Osteocyte (in vitro differentiated cells): Measurements from ENCODE around the gene SIT1. TPM values are rescaled to one million over a fixed set of nuclear protein-coding genes. Genes with fewer than 3 reads are reported as not detected.
"Not testable (repeated sequence)": the region's sequence is repeated elsewhere in the genome, so short reads cannot be mapped to it uniquely, and the experiment has no call there.

Experiments
- DNase-seq: peaks from one replicate; pipeline ENCODE4 v3.0.0; 2021; ENCODE audit warnings: mixed read lengths; ENCODE audit not compliant: unreplicated experiment; ENCODE audit errors: extremely low spot score
- H3K27ac Mint-ChIP-seq: one replicate; pipeline ENCODE4 v1.8.0; 2021; ENCODE audit warnings: mild to moderate bottlenecking, mixed read lengths; ENCODE audit not compliant: unreplicated experiment
- H3K27me3 Mint-ChIP-seq: one replicate; pipeline ENCODE4 v1.8.0; 2021; ENCODE audit warnings: mixed read lengths; ENCODE audit not compliant: unreplicated experiment
- H3K36me3 Mint-ChIP-seq: one replicate; pipeline ENCODE4 v1.8.0; 2021; ENCODE audit warnings: mixed read lengths; ENCODE audit not compliant: unreplicated experiment
- H3K4me1 Mint-ChIP-seq: one replicate; pipeline ENCODE4 v1.8.0; 2021; ENCODE audit warnings: mixed read lengths; ENCODE audit not compliant: unreplicated experiment
- H3K4me3 Mint-ChIP-seq: one replicate; pipeline ENCODE4 v1.8.0; 2021; ENCODE audit warnings: mild to moderate bottlenecking, moderate library complexity, mixed read lengths; ENCODE audit not compliant: unreplicated experiment
- H3K9me3 Mint-ChIP-seq: one replicate; pipeline ENCODE4 v1.8.0; 2021; ENCODE audit warnings: mixed read lengths; ENCODE audit not compliant: unreplicated experiment
- CTCF ChIP-seq: fragments of 200-600 bp; sonication (generic); IDR thresholded peaks from 2 replicates; pipeline ENCODE4 v1.5.0; 2021; ENCODE audit warnings: antibody characterized with exemption, mild to moderate bottlenecking, moderate library complexity
- total RNA-seq: library from RNA; stranded (reverse); gene quantifications from 2 replicates; pipeline ENCODE4 v1.2.1, GENCODE V29; 2021

Gene SIT1
- total RNA-seq, 1 donor from 2014 or later: not detected

- no peaks in the 10 kb centered on the region for H3K9me3 Mint-ChIP-seq
Observed at GRCh38 chr9:35639631-35640030, 11.1 kb downstream of the SIT1 start.

GRCh38 chr9:35639225-35639624, 11.5 kb downstream of the SIT1 start:
- peaks cover 30% of the 10 kb centered on the region for H3K27me3 Mint-ChIP-seq
- not testable (repeated sequence) for H3K4me3 Mint-ChIP-seq, H3K4me1 Mint-ChIP-seq, DNase-seq, H3K9me3 Mint-ChIP-seq, H3K36me3 Mint-ChIP-seq, H3K27ac Mint-ChIP-seq

More at GRCh38 chr9:35639631-35640030, 11.1 kb downstream of the SIT1 start:
- Mint-ChIP-seq H3K27me3 (peaks cover 29% of the 10 kb centered on the region), H3K27ac (no peak overlapping the region), H3K4me3 (no peak overlapping the region), H3K4me1 (peaks cover 6% of the 10 kb centered on the region), H3K36me3 (peaks cover 4% of the 10 kb centered on the region)
- no peak for DNase-seq
- TF ChIP-seq CTCF: no peak

DNA sequence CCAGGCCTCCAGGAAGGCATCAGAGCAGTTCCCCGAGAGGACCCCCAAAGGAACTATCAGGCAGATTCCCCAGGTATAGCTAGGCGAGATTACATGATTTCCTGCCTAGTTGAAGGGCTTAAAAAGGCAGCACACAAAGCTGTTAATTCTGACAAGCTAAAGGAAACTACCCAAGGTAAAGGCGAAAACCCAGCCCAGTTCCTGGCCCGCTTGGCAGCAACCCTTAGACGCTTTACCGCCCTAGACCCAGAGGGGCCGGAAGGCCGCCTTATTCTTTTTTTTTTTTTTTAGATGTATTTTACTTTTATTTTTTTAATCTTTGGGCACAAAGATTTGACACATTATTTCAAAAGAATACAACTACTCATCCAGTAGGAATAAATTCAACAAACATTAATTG, 12.0 kb downstream of the SIT1 start:
- H3K4me3 Mint-ChIP-seq, H3K9me3 Mint-ChIP-seq: not testable (repeated sequence)

DNA sequence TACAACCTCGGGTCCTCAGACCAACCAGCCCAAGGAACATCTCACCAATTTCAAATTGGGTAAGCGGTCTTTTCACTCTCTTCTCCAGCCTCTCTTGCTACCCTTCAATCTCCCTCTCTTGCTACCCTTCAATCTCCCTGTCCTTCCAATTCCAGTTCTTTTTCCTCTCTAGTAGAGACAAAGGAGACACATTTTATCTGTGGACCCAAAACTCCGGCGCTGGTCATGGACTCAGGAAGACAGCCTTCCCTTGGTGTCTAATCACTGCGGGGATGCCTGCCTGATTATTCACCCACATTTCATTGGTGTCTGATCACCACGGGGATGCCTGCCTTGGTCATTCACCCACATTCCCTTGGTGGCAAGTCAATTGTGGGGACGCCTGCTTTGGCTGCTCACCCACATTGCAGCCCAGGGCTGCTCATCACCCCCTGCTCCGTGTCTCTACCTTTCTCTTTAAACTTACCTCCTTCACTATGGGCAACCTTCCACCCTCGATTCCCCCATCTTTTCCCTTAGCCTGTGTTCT, 13.2 kb downstream of the SIT1 start:
- not testable (repeated sequence) for H3K9me3 Mint-ChIP-seq, DNase-seq
- peaks cover 30% of the 10 kb centered on the region for H3K27me3 Mint-ChIP-seq

More for the DNA sequence above, 12.0 kb downstream of the SIT1 start:
- peaks cover 30% of the 10 kb centered on the region for H3K27me3 Mint-ChIP-seq
- not testable (repeated sequence) for H3K36me3 Mint-ChIP-seq, H3K27ac Mint-ChIP-seq, DNase-seq, H3K4me1 Mint-ChIP-seq

DNA sequence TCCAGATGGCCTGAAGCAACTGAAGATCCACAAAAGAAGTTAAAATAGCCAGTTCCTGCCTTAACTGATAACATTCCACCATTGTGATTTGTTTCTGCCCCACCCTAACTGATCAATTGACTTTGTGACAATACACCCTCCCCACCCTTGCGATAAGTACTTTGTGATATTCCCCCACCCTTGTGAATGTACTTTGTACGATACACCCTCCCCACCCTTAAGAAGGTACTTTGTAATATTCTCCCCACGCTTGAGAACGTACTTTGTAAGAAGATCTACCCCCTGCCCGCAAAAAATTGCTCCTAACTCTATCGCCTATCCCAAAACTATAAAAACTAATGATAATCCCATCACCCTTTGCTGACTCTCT, 13.9 kb downstream of the SIT1 start:
- not testable (repeated sequence) for DNase-seq, H3K4me3 Mint-ChIP-seq, H3K36me3 Mint-ChIP-seq, H3K27ac Mint-ChIP-seq, H3K9me3 Mint-ChIP-seq, H3K4me1 Mint-ChIP-seq
- H3K27me3 Mint-ChIP-seq: peaks cover 30% of the 10 kb centered on the region

More for the DNA sequence above, 13.2 kb downstream of the SIT1 start:
- not testable (repeated sequence) for H3K36me3 Mint-ChIP-seq, H3K4me1 Mint-ChIP-seq, H3K4me3 Mint-ChIP-seq, H3K27ac Mint-ChIP-seq

DNA sequence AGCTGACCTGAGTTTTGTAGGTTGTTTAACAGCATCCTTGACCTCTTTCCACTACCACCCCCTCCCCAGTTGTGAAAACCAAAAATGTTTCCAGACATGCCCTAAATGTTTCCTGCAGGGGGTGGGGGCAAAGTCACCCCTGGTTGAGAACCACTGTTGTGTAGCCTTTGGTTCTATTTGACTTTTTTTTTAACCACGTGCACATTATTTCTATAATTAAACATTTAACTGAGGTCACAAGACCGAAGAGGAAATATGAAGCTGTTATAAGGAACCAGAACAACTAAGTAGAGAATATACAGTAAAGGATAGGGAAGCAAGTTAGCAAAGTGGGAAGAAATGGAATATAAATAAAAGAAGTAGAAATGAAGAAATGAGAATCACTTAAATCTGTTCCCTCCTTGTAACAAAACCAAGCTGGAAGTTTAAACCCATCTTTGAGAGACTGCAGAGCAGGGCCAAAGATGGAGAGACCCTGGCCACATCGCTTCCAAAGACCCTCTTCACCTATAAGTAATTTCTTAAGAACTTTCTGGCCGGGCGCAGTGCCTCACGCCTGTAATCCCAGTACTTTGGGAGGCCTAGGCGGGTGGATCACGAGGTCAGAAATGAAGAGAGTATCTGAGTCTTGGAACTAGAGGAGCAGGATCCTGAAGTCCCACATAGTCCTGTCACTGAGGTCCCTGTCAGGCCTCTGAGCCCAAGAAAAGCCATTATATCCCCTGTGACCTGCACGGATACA, 14.4 kb downstream of the SIT1 start:
- DNase-seq: no peak
- TF ChIP-seq CTCF: no peak
- Mint-ChIP-seq H3K4me3 (no peak overlapping the region), H3K27ac (no peak overlapping the region), H3K9me3 (no peaks in the 10 kb centered on the region), H3K27me3 (peaks cover 30% of the 10 kb centered on the region), H3K4me1 (peaks cover 6% of the 10 kb centered on the region), H3K36me3 (peaks cover 4% of the 10 kb centered on the region)

DNA sequence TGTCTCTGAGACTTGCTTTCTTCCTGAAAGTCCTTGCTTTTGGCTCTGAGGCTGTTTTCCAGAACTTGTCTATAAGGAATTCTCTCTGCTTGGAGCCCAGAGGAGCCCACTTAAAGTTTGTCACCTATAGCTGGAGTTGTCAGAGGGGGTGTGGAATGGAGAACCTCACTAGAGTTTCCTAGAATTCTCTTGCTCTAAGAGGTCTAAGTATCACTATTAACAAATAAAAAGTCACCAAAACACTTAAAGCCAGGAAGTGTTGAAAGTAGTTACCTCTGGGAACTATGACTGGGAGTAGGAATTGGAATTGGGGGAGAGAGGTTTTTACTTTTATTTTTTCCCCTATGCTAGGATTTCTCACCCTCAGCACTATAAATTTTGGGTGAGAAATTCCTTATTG, 15.0 kb downstream of the SIT1 start:
- no peak for TF ChIP-seq CTCF
- Mint-ChIP-seq H3K27ac (no peak overlapping the region), H3K4me1 (peaks cover 6% of the 10 kb centered on the region), H3K36me3 (peaks cover 4% of the 10 kb centered on the region), H3K9me3 (no peaks in the 10 kb centered on the region), H3K27me3 (peaks cover 30% of the 10 kb centered on the region), H3K4me3 (no peak overlapping the region)
- DNase-seq: no peak
